Skin of body (tissue), 3 donors: ENCODE measurements around the gene AAMDC. TPM values are rescaled to one million over a fixed set of nuclear protein-coding genes. Genes with fewer than 3 reads are reported as not detected.
"Not testable (repeated sequence)": the region's sequence is repeated elsewhere in the genome, so short reads cannot be mapped to it uniquely, and the experiment has no call there.

ENCODE experiments used
- DNase-seq: peaks from one replicate; lab custom pipeline; 2025; lab: John Stamatoyannopoulos, UW
- small RNA-seq: library from RNA; depleted of rRNA; stranded (forward); fragments of <200 nt; gene quantifications from one replicate; pipeline ENCODE3, GENCODE V24; 2014; ENCODE audit warnings: low replicate concordance
- total RNA-seq: library from RNA; depleted of rRNA; stranded (reverse); fragments of >200 nt; gene quantifications from one replicate; pipeline ENCODE4 v1.2.3, GENCODE V29; 2014

AAMDC gene
- total RNA-seq, 1 donor from 2014 or later: 18.1 TPM

- DNase-seq: no peak
Observed at GRCh38 chr11:77884186-77884828, 63.4 kb downstream of the AAMDC start.

- DNase-seq: no peak
Observed at GRCh38 chr11:77884829-77885190, 63.9 kb downstream of the AAMDC start.

- DNase-seq: no peak
Observed at GRCh38 chr11:77886401-77886800, 65.5 kb downstream of the AAMDC start.

- not testable (repeated sequence) for DNase-seq
Observed at GRCh38 chr11:77889045-77889444, 68.1 kb downstream of the AAMDC start.

GRCh38 chr11:77890100-77890614, 69.2 kb downstream of the AAMDC start:
- not testable (repeated sequence) for DNase-seq

GRCh38 chr11:77890619-77891056, 69.7 kb downstream of the AAMDC start:
- not testable (repeated sequence) for DNase-seq

GRCh38 chr11:77891256-77891655, 70.3 kb downstream of the AAMDC start:
- DNase-seq: not testable (repeated sequence)

- DNase-seq: not testable (repeated sequence)
Observed at GRCh38 chr11:77891703-77892102, 70.8 kb downstream of the AAMDC start.

GRCh38 chr11:77894949-77895348, 74.0 kb downstream of the AAMDC start:
- DNase-seq: not testable (repeated sequence)

- DNase-seq: no peak
Observed at GRCh38 chr11:77908835-77909234, 87.9 kb downstream of the AAMDC start.

- DNase-seq: no peak
Observed at GRCh38 chr11:77909277-77909676, 88.3 kb downstream of the AAMDC start.

- not testable (repeated sequence) for DNase-seq
Observed at GRCh38 chr11:77910828-77911227, 89.9 kb downstream of the AAMDC start.

GRCh38 chr11:77913608-77914306, 92.8 kb downstream of the AAMDC start:
- not testable (repeated sequence) for DNase-seq

- DNase-seq: not testable (repeated sequence)
Observed at GRCh38 chr11:77914307-77914791, 93.4 kb downstream of the AAMDC start.

- DNase-seq: not testable (repeated sequence)
Observed at GRCh38 chr11:77917713-77918112, 96.8 kb downstream of the AAMDC start.

Small RNAs within 50 kb of the gene (small RNA-seq; reads per million reads assigned to genes)
- not detected for gene AP002812.4

Other genes with a start within 250 kb of the AAMDC start
- gene AQP11, start 231.2 kb upstream of the AAMDC start, total RNA-seq: 1.1 TPM
- 128 TPM for gene CLNS1A, start 183.3 kb upstream of the AAMDC start, total RNA-seq
- gene RSF1, start 422 bp upstream of the AAMDC start, total RNA-seq: 64.4 TPM
- gene INTS4, start 173.5 kb downstream of the AAMDC start, total RNA-seq: 43.2 TPM
- 1.6 TPM for gene KCTD14, start 202.1 kb downstream of the AAMDC start, total RNA-seq
- 203 TPM for gene THRSP, start 242.7 kb downstream of the AAMDC start, total RNA-seq